Neural cell (in vitro differentiated cells): ENCODE results near the gene SLX4IP.

Experiments used
- CTCF ChIP-seq: fragments of 450-650 bp; IDR thresholded peaks from 2 replicates; pipeline ENCODE4 v1.5.1; 2014; ENCODE audit warnings: antibody characterized with exemption, mild to moderate bottlenecking, moderate library complexity; ENCODE audit not compliant: poor library complexity, severe bottlenecking
- EP300 ChIP-seq: fragments of 450-650 bp; conservative IDR thresholded peaks from 2 replicates; pipeline ENCODE4 v1.6.1; 2014; ENCODE audit warnings: antibody characterized with exemption, mild to moderate bottlenecking, moderate library complexity; ENCODE audit not compliant: poor library complexity, severe bottlenecking
- EZH2 ChIP-seq: fragments of 200-600, 300-800 bp; shearing (Covaris generic), sonication (generic); IDR thresholded peaks from 2 replicates; pipeline ENCODE4 v1.6.1; 2014; ENCODE audit warnings: antibody characterized with exemption, low read length, borderline replicate concordance, mild to moderate bottlenecking; ENCODE audit not compliant: insufficient read depth, poor library complexity, severe bottlenecking
- POLR2AphosphoS5 ChIP-seq: IDR thresholded peaks from 2 replicates; pipeline ENCODE4 v1.6.1; 2012
- REST ChIP-seq: IDR thresholded peaks from 2 replicates; pipeline ENCODE4 v1.6.1; 2012; ENCODE audit warnings: borderline replicate concordance
- SMC3 ChIP-seq: fragments of 450-650 bp; conservative IDR thresholded peaks from 2 replicates; pipeline ENCODE4 v1.6.1; 2014; ENCODE audit warnings: antibody characterized with exemption, mild to moderate bottlenecking, moderate library complexity; ENCODE audit not compliant: poor library complexity
- TAF1 ChIP-seq: IDR thresholded peaks from 2 replicates; pipeline ENCODE4 v1.6.1; 2012; ENCODE audit warnings: low read depth

- no peak for TF ChIP-seq EZH2
- TF ChIP-seq CTCF, result no peak
- TF ChIP-seq EP300, result no peak
- no peak for TF ChIP-seq REST
- no peak for TF ChIP-seq POLR2AphosphoS5
- no peak for TF ChIP-seq SMC3
- no peak for TF ChIP-seq TAF1
Observed at GRCh38 chr20:10487142-10488136, 52.3 kb downstream of the SLX4IP start.
